Right renal pelvis (tissue), 4 donors: ENCODE measurements around the gene SPATS2L. TPM values are rescaled to one million over a fixed set of nuclear protein-coding genes. Genes with fewer than 3 reads are reported as not detected.

ENCODE experiments used
- DNase-seq, 4 donors: peaks; one replicate each; pipeline ENCODE4 v3.0.0-alpha.2; 2013; ENCODE audit warnings: low read depth in 4 of 4, low spot score in 3 of 4, missing footprints in 1 of 4
- polyA plus RNA-seq, 4 donors: library from polyadenylated mRNA; unstranded; fragments of 120-200 nt; gene quantifications; one replicate each; pipeline ENCODE4 v1.2.1, GENCODE V29; 2013; ENCODE audit not compliant: insufficient read length in 4 of 4

Gene SPATS2L
- polyA plus RNA-seq, 4 donors, result 135 to 145 (median 142) TPM

- no peak for DNase-seq
Observed at GRCh38 chr2:200431996-200432705, 125.7 kb downstream of the SPATS2L start.

GRCh38 chr2:200435379-200435778, 128.9 kb downstream of the SPATS2L start:
- DNase-seq, result no peak

GRCh38 chr2:200438251-200438650, 131.8 kb downstream of the SPATS2L start:
- no peak for DNase-seq

- no peak for DNase-seq
Observed at GRCh38 chr2:200438846-200439245, 132.4 kb downstream of the SPATS2L start.

GRCh38 chr2:200439981-200440380, 133.5 kb downstream of the SPATS2L start:
- DNase-seq, result no peak

- DNase-seq, result no peak
Observed at GRCh38 chr2:200442471-200442870, 136.0 kb downstream of the SPATS2L start.

- DNase-seq, result no peak
Observed at GRCh38 chr2:200443376-200443775, 136.9 kb downstream of the SPATS2L start.

- no peak for DNase-seq
Observed at GRCh38 chr2:200443916-200444315, 137.4 kb downstream of the SPATS2L start.

- DNase-seq, result no peak
Observed at GRCh38 chr2:200444530-200444929, 138.0 kb downstream of the SPATS2L start.

GRCh38 chr2:200445284-200445683, 138.8 kb downstream of the SPATS2L start:
- no peak for DNase-seq

- no peak for DNase-seq
Observed at GRCh38 chr2:200446612-200447011, 140.1 kb downstream of the SPATS2L start.

- no peak for DNase-seq
Observed at GRCh38 chr2:200447139-200447855, 140.8 kb downstream of the SPATS2L start.

GRCh38 chr2:200448455-200448854, 142.0 kb downstream of the SPATS2L start:
- DNase-seq, result no peak

GRCh38 chr2:200449149-200449548, 142.7 kb downstream of the SPATS2L start:
- DNase-seq, result no peak

- DNase-seq, result no peak
Observed at GRCh38 chr2:200450288-200450687, 143.8 kb downstream of the SPATS2L start.

- no peak for DNase-seq
Observed at GRCh38 chr2:200451511-200451910, 145.0 kb downstream of the SPATS2L start.

GRCh38 chr2:200452377-200452776, 145.9 kb downstream of the SPATS2L start:
- DNase-seq, result no peak

GRCh38 chr2:200453142-200453852, 146.8 kb downstream of the SPATS2L start:
- no peak for DNase-seq

GRCh38 chr2:200453853-200454534, 147.5 kb downstream of the SPATS2L start:
- no peak for DNase-seq

- DNase-seq, result no peak
Observed at GRCh38 chr2:200454927-200455801, 148.7 kb downstream of the SPATS2L start.
